Measurements from ENCODE around the gene ADAMTS1.

Gene ADAMTS1

DNA sequence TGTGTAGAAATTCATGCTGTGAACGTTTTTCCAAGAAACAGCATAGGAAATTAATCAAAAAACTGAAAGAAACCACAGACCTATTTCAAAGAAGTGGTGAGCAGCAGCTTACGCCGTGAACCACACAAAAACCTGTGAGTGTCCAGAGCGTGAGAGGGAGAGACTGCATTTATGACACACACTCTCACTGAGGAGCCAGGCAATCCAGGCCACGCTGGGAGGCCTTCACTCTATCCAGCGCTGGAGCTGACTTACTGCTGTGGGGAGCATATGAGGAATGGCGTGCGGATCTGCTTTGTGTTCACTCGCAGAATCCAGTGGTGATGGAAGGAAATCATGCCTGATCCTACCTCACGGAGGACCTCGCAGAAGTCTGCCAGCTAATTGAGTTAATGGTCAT is 12.7 kb downstream of the ADAMTS1 start:
- no peak for FAIRE-seq
- DNase-seq (ENCODE audit: insufficient read length): no peak
- TF ChIP-seq POLR2A (IDR thresholded peaks at IDR 0.05; ENCODE audit: low read depth, low read length): no peak
- no peak for TF ChIP-seq POLR2AphosphoS5 (IDR thresholded peaks at IDR 0.05; ENCODE audit: low read depth, low read length)
- TF ChIP-seq TAF1 (IDR thresholded peaks at IDR 0.05; ENCODE audit: borderline replicate concordance, low read depth, low read length): no peak

DNA sequence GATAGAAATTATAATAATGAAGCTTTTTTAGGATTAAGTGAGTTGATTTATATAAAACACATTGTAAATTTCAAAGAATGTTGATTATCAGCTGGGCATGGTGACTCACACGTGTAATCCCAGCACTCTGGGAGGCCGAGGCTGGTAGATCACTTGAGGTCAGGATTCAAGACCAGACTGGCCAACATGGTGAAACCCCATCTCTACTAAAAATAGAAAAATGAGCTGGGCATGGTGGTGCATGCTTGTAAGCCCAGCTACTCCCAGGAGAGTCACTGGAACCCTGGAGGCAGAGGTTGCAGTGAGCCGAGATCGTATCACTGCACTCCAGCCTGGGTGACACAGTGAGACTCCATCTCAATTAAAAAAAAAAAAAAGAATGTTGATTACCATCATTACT is 18.4 kb downstream of the ADAMTS1 start:
- FAIRE-seq (no peak), DNase-seq (ENCODE audit: insufficient read length) (no peak)
- TF ChIP-seq POLR2AphosphoS5 (IDR thresholded peaks at IDR 0.05; ENCODE audit: low read depth, low read length): no peak
- no peak for TF ChIP-seq POLR2A (IDR thresholded peaks at IDR 0.05; ENCODE audit: low read depth, low read length)
- no peak for TF ChIP-seq TAF1 (IDR thresholded peaks at IDR 0.05; ENCODE audit: borderline replicate concordance, low read depth, low read length)

DNA sequence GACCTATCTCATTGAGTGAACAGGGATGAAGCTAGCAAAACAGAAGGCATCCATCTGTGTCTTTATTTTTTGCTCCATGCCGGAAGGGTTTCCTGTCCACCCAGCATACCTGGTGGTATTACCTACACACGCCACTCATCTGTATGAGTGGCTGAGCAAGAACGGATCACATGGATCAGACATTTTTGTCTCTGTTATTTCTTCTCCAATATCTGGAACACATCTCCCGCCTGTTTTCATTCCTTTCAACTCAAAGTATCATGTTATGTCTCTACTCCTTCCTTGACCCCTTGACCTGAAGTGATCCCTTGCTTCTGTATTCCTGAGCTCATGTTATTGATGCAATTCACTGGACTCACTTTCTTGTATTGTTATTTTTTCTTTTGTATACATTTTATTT is 24.7 kb downstream of the ADAMTS1 start:
- FAIRE-seq (no peak), DNase-seq (ENCODE audit: insufficient read length) (no peak)
- no peak for TF ChIP-seq POLR2A (IDR thresholded peaks at IDR 0.05; ENCODE audit: low read depth, low read length)
- no peak for TF ChIP-seq POLR2AphosphoS5 (IDR thresholded peaks at IDR 0.05; ENCODE audit: low read depth, low read length)
- no peak for TF ChIP-seq TAF1 (IDR thresholded peaks at IDR 0.05; ENCODE audit: borderline replicate concordance, low read depth, low read length)

DNA sequence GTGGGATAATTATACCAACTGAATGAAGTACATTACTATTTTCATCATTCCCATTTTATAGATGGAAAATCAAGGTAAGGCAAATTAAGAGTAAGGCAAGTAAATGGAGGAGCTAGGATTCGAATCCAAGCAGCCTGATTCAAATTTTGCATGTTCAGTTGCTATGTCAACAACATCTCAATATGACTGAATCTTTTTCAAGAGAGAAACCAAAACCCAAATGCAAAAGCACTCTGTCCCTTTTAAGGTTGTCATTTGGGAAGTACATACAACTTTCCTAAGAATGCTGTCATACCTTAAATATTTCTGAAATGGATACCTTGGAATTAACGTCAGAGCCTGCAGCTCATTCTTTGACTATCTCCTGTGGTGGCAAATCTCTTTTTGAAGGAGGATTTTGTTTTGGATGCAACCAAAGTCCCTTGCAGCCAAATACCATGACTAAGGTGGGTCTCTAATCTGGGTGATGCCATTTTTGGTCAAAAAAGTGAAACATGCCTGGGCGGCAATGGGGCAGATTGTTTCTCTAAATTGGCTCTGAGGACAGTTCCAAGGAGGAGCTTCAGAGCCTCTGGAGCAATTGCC is 25.4 kb downstream of the ADAMTS1 start:
- DNase-seq (ENCODE audit: insufficient read length): no peak
- no peak for FAIRE-seq
- TF ChIP-seq POLR2AphosphoS5 (IDR thresholded peaks at IDR 0.05; ENCODE audit: low read depth, low read length) (no peak), POLR2A (IDR thresholded peaks at IDR 0.05; ENCODE audit: low read depth, low read length) (no peak), TAF1 (IDR thresholded peaks at IDR 0.05; ENCODE audit: borderline replicate concordance, low read depth, low read length) (no peak)

DNA sequence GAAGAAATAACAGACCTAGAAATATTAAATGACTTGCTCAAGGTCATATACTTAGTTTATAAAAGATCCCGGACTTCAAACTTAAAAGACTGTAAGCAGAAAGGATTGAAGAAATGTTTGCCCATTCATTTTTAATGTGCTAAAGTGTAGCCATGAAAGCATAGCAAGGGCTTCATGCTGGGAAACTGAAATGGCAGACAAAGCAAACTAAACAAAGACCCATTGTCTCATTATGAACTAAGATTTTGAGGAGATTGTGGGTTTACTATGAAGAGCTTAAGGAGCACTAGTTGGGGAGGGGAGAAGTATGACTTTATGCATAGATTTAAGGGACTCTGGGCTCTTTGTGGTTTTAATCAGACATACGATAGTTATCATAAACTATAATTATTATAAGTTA is 26.3 kb downstream of the ADAMTS1 start:
- no peak for DNase-seq (ENCODE audit: insufficient read length)
- no peak for TF ChIP-seq POLR2AphosphoS5 (IDR thresholded peaks at IDR 0.05; ENCODE audit: low read depth, low read length)
- no peak for TF ChIP-seq POLR2A (IDR thresholded peaks at IDR 0.05; ENCODE audit: low read depth, low read length)
- no peak for TF ChIP-seq TAF1 (IDR thresholded peaks at IDR 0.05; ENCODE audit: borderline replicate concordance, low read depth, low read length)
- no peak for FAIRE-seq

- DNase-seq (ENCODE audit: insufficient read length): no peak
- TF ChIP-seq POLR2AphosphoS5 (IDR thresholded peaks at IDR 0.05; ENCODE audit: low read depth, low read length): no peak
- TF ChIP-seq TAF1 (IDR thresholded peaks at IDR 0.05; ENCODE audit: borderline replicate concordance, low read depth, low read length): no peak
- FAIRE-seq: no peak
Observed at GRCh38 chr21:26815197-26815596, 30.0 kb downstream of the ADAMTS1 start.

DNA sequence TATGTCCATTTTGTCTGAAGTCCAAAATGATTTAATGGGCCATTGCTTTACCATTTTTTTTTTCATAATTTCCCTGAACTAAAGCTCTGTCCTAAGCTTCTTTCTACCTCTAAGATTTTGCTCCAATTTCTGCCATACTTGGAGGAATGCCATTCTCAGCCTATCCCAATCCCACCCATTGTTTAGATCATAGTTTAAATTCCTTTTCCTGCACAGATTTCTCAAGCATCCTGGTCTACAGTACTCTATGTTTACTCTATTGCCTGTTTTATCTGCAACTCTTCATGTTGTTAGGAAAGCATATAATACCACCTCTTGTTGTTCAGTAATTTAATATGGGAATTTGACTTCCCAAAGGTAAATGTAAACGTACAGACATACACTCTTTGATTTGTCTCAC is 30.8 kb downstream of the ADAMTS1 start:
- FAIRE-seq: no peak
- TF ChIP-seq POLR2AphosphoS5 (IDR thresholded peaks at IDR 0.05; ENCODE audit: low read depth, low read length) (no peak), POLR2A (IDR thresholded peaks at IDR 0.05; ENCODE audit: low read depth, low read length) (no peak), TAF1 (IDR thresholded peaks at IDR 0.05; ENCODE audit: borderline replicate concordance, low read depth, low read length) (no peak)
- DNase-seq (ENCODE audit: insufficient read length): no peak

DNA sequence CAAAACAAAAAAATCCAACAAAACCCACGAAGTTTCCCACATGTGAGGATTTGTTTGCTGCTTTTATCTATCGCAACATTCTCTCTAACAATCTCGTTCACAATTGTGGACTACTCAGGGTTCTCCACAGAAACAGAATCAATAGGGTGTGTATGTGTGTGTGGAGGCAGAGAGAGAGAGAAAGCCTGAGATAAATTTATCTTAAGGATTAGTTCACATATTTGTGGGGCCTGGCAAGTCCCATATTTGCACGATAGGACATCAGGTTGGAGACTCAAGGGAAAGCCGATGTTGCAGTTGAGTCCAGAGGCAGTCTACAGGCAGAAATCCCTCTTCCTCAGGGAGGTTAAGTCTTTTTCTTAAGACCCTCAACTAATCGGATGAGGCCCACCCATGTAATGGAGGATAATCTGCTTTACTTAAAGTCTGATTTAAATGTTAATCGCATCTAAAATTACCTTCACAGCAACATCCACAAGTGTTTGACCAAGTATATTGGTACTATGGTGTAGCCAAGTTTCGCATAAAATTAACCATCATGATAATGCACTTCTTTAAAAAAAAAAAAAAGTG is 31.7 kb downstream of the ADAMTS1 start:
- TF ChIP-seq POLR2AphosphoS5 (IDR thresholded peaks at IDR 0.05; ENCODE audit: low read depth, low read length): no peak
- no peak for TF ChIP-seq POLR2A (IDR thresholded peaks at IDR 0.05; ENCODE audit: low read depth, low read length)
- no peak for DNase-seq (ENCODE audit: insufficient read length)
- no peak for FAIRE-seq

DNA sequence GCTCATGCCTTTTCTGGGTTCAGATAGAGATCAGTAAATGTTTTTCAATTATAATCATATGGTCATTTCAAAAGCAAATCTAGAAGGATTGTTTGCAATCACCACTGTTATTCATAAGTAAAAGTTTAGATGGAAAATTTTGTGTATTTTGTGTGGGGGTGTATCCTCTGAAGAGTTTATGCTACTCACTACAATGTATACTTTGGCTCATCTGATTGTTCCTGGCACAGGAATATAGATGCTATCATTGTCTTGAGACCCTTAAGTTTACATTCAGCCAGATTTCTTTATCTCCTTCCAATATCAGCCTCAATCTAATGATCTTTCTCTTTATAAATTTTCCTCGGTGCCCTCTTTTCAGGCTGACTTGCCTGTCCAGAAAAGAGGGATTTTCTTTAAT is 33.0 kb downstream of the ADAMTS1 start:
- no peak for TF ChIP-seq POLR2A (IDR thresholded peaks at IDR 0.05; ENCODE audit: low read depth, low read length)
- TF ChIP-seq POLR2AphosphoS5 (IDR thresholded peaks at IDR 0.05; ENCODE audit: low read depth, low read length): no peak
- no peak for TF ChIP-seq TAF1 (IDR thresholded peaks at IDR 0.05; ENCODE audit: borderline replicate concordance, low read depth, low read length)
- DNase-seq (ENCODE audit: insufficient read length) (no peak), FAIRE-seq (no peak)

GRCh38 chr21:26811482-26811881 is 33.7 kb downstream of the ADAMTS1 start:
- FAIRE-seq (no peak), DNase-seq (ENCODE audit: insufficient read length) (no peak)
- TF ChIP-seq POLR2A (IDR thresholded peaks at IDR 0.05; ENCODE audit: low read depth, low read length): no peak
- TF ChIP-seq TAF1 (IDR thresholded peaks at IDR 0.05; ENCODE audit: borderline replicate concordance, low read depth, low read length): no peak
- TF ChIP-seq POLR2AphosphoS5 (IDR thresholded peaks at IDR 0.05; ENCODE audit: low read depth, low read length): no peak

DNA sequence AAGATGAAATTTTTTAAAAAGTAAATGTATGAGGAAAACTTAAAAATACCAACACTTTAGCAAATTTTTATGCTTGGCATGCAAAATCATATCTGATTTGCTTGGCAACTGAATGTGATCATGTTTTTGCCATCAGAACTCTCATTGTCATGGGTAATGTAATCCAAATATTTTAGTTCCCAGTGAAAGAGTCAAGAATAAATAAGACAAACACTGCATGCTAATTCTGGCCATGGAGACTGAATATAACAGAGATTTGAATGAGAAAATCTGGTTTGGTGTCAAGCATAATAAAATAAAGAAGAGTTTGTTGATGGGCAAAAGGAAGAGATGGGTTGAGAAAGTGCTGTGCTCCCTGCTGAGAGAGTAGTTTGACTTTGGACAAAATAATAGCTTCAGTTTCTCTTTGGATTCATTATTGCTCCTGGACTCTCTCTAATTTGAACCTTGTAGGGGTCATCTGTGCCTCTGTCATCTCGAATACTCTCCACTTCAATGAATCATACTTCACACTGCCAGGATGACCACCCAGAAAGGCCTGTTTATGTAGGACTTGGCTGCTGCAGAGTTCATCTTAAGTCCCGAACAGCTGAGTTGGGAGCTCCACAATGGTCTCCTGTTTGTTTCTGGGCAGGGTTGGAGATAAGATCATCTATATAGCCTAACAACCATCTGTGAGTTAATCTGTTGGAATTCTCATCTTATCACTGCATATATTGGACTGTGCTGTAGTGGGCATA is 34.4 kb downstream of the ADAMTS1 start:
- TF ChIP-seq POLR2AphosphoS5 (IDR thresholded peaks at IDR 0.05; ENCODE audit: low read depth, low read length) (no peak), TAF1 (IDR thresholded peaks at IDR 0.05; ENCODE audit: borderline replicate concordance, low read depth, low read length) (no peak), POLR2A (IDR thresholded peaks at IDR 0.05; ENCODE audit: low read depth, low read length) (no peak)
- FAIRE-seq (no peak), DNase-seq (ENCODE audit: insufficient read length) (no peak)

DNA sequence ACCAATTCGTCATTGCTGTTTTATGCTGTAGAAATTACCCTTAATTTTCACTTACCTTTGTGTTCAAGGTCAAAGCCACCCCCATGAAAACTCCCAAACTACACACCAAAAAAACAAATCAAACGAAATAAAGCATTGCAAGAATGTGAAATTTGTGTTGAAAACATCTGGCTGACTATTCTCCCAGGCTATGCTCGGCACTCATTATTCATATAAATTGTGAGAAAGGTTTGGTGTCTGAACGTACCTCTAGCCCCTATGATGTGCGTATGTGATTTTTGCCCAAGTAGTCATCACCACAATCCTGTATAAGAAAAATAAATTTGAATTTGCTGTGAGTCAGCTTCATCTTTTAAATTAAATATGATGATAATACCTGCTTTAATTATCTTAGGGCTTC is 34.9 kb downstream of the ADAMTS1 start:
- no peak for DNase-seq (ENCODE audit: insufficient read length)
- no peak for FAIRE-seq
- TF ChIP-seq POLR2AphosphoS5 (IDR thresholded peaks at IDR 0.05; ENCODE audit: low read depth, low read length): no peak
- TF ChIP-seq POLR2A (IDR thresholded peaks at IDR 0.05; ENCODE audit: low read depth, low read length): no peak
- no peak for TF ChIP-seq TAF1 (IDR thresholded peaks at IDR 0.05; ENCODE audit: borderline replicate concordance, low read depth, low read length)

Data from GM12892 (cell line).